ENCODE data around the gene ZSCAN5B.
"Not testable (repeated sequence)": the region's sequence is repeated elsewhere in the genome, so short reads cannot be mapped to it uniquely, and the experiment has no call there.

Gene ZSCAN5B

DNA sequence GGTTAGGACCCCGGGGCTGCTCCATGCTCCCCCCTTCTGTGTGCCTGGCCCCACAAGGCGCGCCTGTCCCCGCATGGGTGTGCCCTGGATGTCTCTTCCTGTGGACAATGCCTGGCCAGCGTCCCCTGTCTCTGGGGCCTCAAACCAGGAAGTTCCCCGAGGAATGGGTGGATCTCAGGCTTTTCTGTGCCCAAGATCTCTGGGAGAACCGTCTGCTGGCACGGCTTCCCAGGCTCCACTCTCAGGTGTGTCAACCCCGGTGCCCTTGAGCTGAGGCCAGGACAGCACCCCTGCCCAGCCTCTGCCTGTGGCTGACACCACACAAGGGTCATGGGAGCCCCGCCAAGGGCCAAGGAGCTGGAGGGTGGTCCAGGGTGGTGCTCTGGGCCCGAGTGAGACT, 40.8 kb downstream of the ZSCAN5B start:
- no peaks in the 10 kb centered on the region for H3K27me3 ChIP-seq (ENCODE audit: control insufficient read depth, insufficient read depth, low read length)
- H3K9ac ChIP-seq (ENCODE audit: low read length), result no peak overlapping the region
- no peak overlapping the region for H3K4me3 ChIP-seq (ENCODE audit: low read depth, low read length)
- peaks cover 52% of the 10 kb centered on the region for H3K36me3 ChIP-seq (ENCODE audit: control insufficient read depth, insufficient read depth, low read length)
- no peak overlapping the region for H3K27ac ChIP-seq (ENCODE audit: low read depth, low read length)
- H3K9me3 ChIP-seq (ENCODE audit: control insufficient read depth, insufficient read depth, low read depth, low read length), result no peaks in the 10 kb centered on the region
- peaks cover 19% of the 10 kb centered on the region for H3K4me1 ChIP-seq (ENCODE audit: control insufficient read depth, insufficient read depth, low read length)

GRCh38 chr19:56155124-56155687, 42.4 kb downstream of the ZSCAN5B start:
- no peak overlapping the region for H3K4me3 ChIP-seq (ENCODE audit: low read depth, low read length)

GRCh38 chr19:56153507-56153906, 44.1 kb downstream of the ZSCAN5B start:
- Histone ChIP-seq H3K27ac (ENCODE audit: low read depth, low read length) (peak overlapping the region; percentile 24; the same call in 1 of the 2 replicates), H3K36me3 (ENCODE audit: control insufficient read depth, insufficient read depth, low read length) (peaks cover 36% of the 10 kb centered on the region), H3K4me3 (ENCODE audit: low read depth, low read length) (no peak overlapping the region), H3K9me3 (ENCODE audit: control insufficient read depth, insufficient read depth, low read depth, low read length) (no peaks in the 10 kb centered on the region), H3K4me1 (ENCODE audit: control insufficient read depth, insufficient read depth, low read length) (peaks cover 19% of the 10 kb centered on the region), H3K9ac (ENCODE audit: low read length) (peak overlapping the region; percentile 7), H3K27me3 (ENCODE audit: control insufficient read depth, insufficient read depth, low read length) (no peaks in the 10 kb centered on the region)

More at GRCh38 chr19:56155124-56155687, 42.4 kb downstream of the ZSCAN5B start:
- Histone ChIP-seq H3K27ac (ENCODE audit: low read depth, low read length) (no peak overlapping the region), H3K9me3 (ENCODE audit: control insufficient read depth, insufficient read depth, low read depth, low read length) (no peaks in the 10 kb centered on the region), H3K36me3 (ENCODE audit: control insufficient read depth, insufficient read depth, low read length) (peaks cover 43% of the 10 kb centered on the region), H3K9ac (ENCODE audit: low read length) (no peak overlapping the region), H3K4me1 (ENCODE audit: control insufficient read depth, insufficient read depth, low read length) (peaks cover 19% of the 10 kb centered on the region), H3K27me3 (ENCODE audit: control insufficient read depth, insufficient read depth, low read length) (no peaks in the 10 kb centered on the region)

DNA sequence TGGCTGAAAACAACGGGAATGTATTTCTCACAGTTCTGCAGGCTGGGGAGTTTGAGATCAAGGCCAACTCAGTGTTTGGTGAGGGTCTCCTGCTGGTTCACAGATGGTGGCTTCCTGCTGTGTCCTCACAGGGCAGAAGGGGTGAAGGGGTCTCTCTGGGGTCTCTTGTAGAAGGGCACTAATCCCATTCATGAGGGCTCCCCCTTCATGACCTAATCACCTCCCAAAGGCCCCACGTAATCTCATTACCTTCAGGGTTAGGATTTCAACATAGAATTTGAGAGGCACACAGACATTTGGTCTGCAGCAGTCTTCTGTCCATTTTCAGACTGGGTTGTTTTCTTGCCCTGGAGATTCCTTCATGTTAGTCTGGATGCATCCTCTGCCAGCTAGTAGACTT, 44.9 kb downstream of the ZSCAN5B start:
- no peaks in the 10 kb centered on the region for H3K9me3 ChIP-seq (ENCODE audit: control insufficient read depth, insufficient read depth, low read depth, low read length)
- peaks cover 19% of the 10 kb centered on the region for H3K4me1 ChIP-seq (ENCODE audit: control insufficient read depth, insufficient read depth, low read length)
- peaks cover 36% of the 10 kb centered on the region for H3K36me3 ChIP-seq (ENCODE audit: control insufficient read depth, insufficient read depth, low read length)
- peak overlapping the region; percentile 24; the same call in 1 of the 2 replicates for H3K27ac ChIP-seq (ENCODE audit: low read depth, low read length)
- H3K9ac ChIP-seq (ENCODE audit: low read length), result no peak overlapping the region
- H3K27me3 ChIP-seq (ENCODE audit: control insufficient read depth, insufficient read depth, low read length), result no peaks in the 10 kb centered on the region
- no peak overlapping the region for H3K4me3 ChIP-seq (ENCODE audit: low read depth, low read length)

- Histone ChIP-seq H3K27me3 (ENCODE audit: control insufficient read depth, insufficient read depth, low read length) (no peaks in the 10 kb centered on the region), H3K9ac (ENCODE audit: low read length) (no peak overlapping the region), H3K27ac (ENCODE audit: low read depth, low read length) (no peak overlapping the region), H3K4me3 (ENCODE audit: low read depth, low read length) (no peak overlapping the region), H3K4me1 (ENCODE audit: control insufficient read depth, insufficient read depth, low read length) (peaks cover 19% of the 10 kb centered on the region), H3K9me3 (ENCODE audit: control insufficient read depth, insufficient read depth, low read depth, low read length) (no peaks in the 10 kb centered on the region), H3K36me3 (ENCODE audit: control insufficient read depth, insufficient read depth, low read length) (peaks cover 32% of the 10 kb centered on the region)
Observed at GRCh38 chr19:56150358-56150757, 47.2 kb downstream of the ZSCAN5B start.

DNA sequence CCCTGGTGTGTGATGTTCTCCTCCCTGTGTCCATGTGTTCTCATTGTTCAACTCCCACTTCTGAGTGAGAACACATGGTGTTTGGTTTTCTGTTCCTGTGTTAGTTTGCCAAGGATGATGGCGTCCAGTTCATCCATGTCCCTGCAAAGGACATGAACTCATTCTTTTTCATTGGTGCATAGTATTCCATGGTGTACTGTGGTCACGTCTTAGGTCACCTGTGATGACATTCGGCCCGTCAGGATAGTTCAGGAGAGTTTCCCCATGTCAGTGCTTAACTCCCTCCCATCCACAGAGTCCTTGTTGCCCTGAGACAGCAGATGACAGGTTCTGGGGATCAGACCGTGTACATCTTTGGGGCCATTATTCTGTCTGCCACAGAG, 47.9 kb downstream of the ZSCAN5B start:
- Histone ChIP-seq H3K27ac (ENCODE audit: low read depth, low read length) (no peak overlapping the region), H3K27me3 (ENCODE audit: control insufficient read depth, insufficient read depth, low read length) (no peaks in the 10 kb centered on the region), H3K4me1 (ENCODE audit: control insufficient read depth, insufficient read depth, low read length) (peaks cover 19% of the 10 kb centered on the region), H3K9ac (ENCODE audit: low read length) (no peak overlapping the region), H3K36me3 (ENCODE audit: control insufficient read depth, insufficient read depth, low read length) (peaks cover 27% of the 10 kb centered on the region), H3K9me3 (ENCODE audit: control insufficient read depth, insufficient read depth, low read depth, low read length) (no peaks in the 10 kb centered on the region), H3K4me3 (ENCODE audit: low read depth, low read length) (no peak overlapping the region)

- Histone ChIP-seq H3K4me1 (ENCODE audit: control insufficient read depth, insufficient read depth, low read length) (peaks cover 19% of the 10 kb centered on the region), H3K36me3 (ENCODE audit: control insufficient read depth, insufficient read depth, low read length) (peaks cover 24% of the 10 kb centered on the region)
- not testable (repeated sequence) for H3K9ac ChIP-seq (ENCODE audit: low read length); H3K9me3 ChIP-seq (ENCODE audit: control insufficient read depth, insufficient read depth, low read depth, low read length); H3K4me3 ChIP-seq (ENCODE audit: low read depth, low read length); H3K27ac ChIP-seq (ENCODE audit: low read depth, low read length); H3K27me3 ChIP-seq (ENCODE audit: control insufficient read depth, insufficient read depth, low read length)
Observed at GRCh38 chr19:56148955-56149655, 48.5 kb downstream of the ZSCAN5B start.

DNA sequence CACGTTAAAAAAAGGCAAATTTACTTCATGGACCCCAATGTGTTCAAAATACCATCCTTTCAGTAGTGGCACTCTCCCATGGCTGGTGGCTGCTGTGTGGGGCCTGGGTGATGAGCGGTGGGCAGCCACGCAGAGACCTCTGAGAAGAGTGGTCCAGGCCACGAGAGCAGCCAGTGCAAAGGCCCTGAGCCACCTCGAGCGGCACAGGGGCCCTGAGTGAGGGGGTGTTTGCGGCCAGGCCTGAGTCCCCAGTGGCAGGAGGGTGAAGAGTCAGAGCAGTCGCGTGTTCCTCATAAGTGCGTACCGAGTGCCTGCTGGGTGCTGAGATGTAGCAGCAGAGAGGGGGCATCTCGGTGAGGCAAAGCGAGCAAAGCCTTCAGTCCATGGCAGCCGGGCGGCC, 49.5 kb downstream of the ZSCAN5B start:
- no peak overlapping the region for H3K27ac ChIP-seq (ENCODE audit: low read depth, low read length)
- no peak overlapping the region for H3K4me3 ChIP-seq (ENCODE audit: low read depth, low read length)
- H3K36me3 ChIP-seq (ENCODE audit: control insufficient read depth, insufficient read depth, low read length), result peaks cover 24% of the 10 kb centered on the region
- no peak overlapping the region for H3K9ac ChIP-seq (ENCODE audit: low read length)
- H3K9me3 ChIP-seq (ENCODE audit: control insufficient read depth, insufficient read depth, low read depth, low read length), result no peaks in the 10 kb centered on the region
- peaks cover 9% of the 10 kb centered on the region for H3K4me1 ChIP-seq (ENCODE audit: control insufficient read depth, insufficient read depth, low read length)
- H3K27me3 ChIP-seq (ENCODE audit: control insufficient read depth, insufficient read depth, low read length), result no peaks in the 10 kb centered on the region

DNA sequence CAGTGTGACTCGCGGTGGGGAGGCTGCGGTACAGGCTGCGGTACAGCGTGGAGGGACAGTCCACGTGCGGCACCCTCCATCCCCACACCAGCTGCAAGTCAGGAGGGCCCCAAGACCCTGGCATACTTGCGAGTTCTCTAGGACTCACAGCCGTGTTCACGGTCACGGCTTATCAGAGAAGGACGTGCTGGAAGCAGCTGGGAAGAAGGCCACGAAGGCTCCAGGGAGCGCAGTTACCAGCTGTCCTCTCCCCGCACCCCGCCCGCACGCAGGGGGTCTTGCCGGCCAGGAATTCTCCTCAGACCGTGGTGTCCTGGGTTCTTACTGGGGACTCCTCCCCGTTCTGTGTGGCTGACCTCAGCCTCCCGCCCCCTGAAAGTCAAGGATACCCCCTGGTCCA, 50.3 kb downstream of the ZSCAN5B start:
- no peaks in the 10 kb centered on the region for H3K27me3 ChIP-seq (ENCODE audit: control insufficient read depth, insufficient read depth, low read length)
- no peak overlapping the region for H3K4me3 ChIP-seq (ENCODE audit: low read depth, low read length)
- no peaks in the 10 kb centered on the region for H3K9me3 ChIP-seq (ENCODE audit: control insufficient read depth, insufficient read depth, low read depth, low read length)
- no peak overlapping the region for H3K27ac ChIP-seq (ENCODE audit: low read depth, low read length)
- H3K9ac ChIP-seq (ENCODE audit: low read length), result no peak overlapping the region
- peaks cover 28% of the 10 kb centered on the region for H3K36me3 ChIP-seq (ENCODE audit: control insufficient read depth, insufficient read depth, low read length)
- peaks cover 8% of the 10 kb centered on the region; the same call in 1 of the 2 replicates for H3K4me1 ChIP-seq (ENCODE audit: control insufficient read depth, insufficient read depth, low read length)

DNA sequence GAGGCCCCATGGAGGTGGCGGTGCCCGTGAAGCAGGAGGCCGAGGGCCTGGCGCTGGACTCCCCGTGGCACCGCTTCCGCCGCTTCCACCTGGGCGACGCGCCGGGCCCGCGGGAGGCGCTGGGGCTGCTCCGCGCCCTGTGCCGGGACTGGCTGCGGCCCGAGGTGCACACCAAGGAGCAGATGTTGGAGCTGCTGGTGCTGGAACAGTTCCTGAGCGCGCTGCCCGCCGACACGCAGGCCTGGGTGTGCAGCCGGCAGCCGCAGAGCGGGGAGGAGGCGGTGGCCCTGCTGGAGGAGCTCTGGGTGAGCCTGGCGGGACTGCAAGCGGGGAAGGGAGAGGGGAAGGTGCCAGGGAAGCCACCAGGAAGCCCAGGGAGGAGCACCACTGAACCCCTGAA, 50.7 kb downstream of the ZSCAN5B start:
- Histone ChIP-seq H3K27ac (ENCODE audit: low read depth, low read length) (no peak overlapping the region), H3K4me3 (ENCODE audit: low read depth, low read length) (no peak overlapping the region), H3K9me3 (ENCODE audit: control insufficient read depth, insufficient read depth, low read depth, low read length) (no peaks in the 10 kb centered on the region), H3K27me3 (ENCODE audit: control insufficient read depth, insufficient read depth, low read length) (no peaks in the 10 kb centered on the region), H3K36me3 (ENCODE audit: control insufficient read depth, insufficient read depth, low read length) (peaks cover 28% of the 10 kb centered on the region), H3K9ac (ENCODE audit: low read length) (no peak overlapping the region), H3K4me1 (ENCODE audit: control insufficient read depth, insufficient read depth, low read length) (peaks cover 11% of the 10 kb centered on the region; the same call in 1 of the 2 replicates)

DNA sequence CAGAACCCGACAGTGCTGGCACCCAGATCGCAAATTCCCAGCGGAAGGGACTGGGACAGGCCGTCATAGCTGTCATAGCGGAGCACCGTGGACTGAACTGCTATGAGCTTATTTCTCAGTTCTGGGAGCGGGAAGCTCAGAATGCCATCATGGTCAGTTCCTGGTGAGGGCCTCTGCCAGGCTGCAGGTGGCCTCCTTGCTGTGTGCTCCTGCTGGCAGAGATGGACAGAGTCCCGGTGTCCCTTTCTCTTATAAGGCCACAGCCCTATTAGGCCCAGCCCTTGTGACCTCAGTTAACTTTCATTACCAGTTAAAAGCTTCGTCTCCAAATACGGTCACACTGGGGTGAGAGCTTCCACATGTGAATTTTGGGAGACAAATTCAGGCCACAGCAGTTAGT, 51.9 kb downstream of the ZSCAN5B start:
- Histone ChIP-seq H3K4me3 (ENCODE audit: low read depth, low read length) (no peak overlapping the region), H3K27me3 (ENCODE audit: control insufficient read depth, insufficient read depth, low read length) (no peaks in the 10 kb centered on the region), H3K9me3 (ENCODE audit: control insufficient read depth, insufficient read depth, low read depth, low read length) (no peaks in the 10 kb centered on the region), H3K36me3 (ENCODE audit: control insufficient read depth, insufficient read depth, low read length) (peaks cover 28% of the 10 kb centered on the region), H3K9ac (ENCODE audit: low read length) (no peak overlapping the region), H3K27ac (ENCODE audit: low read depth, low read length) (no peak overlapping the region), H3K4me1 (ENCODE audit: control insufficient read depth, insufficient read depth, low read length) (peaks cover 14% of the 10 kb centered on the region; the same call in 1 of the 2 replicates)
